ENCODE measurements around the gene SBK2.

GRCh38 chr19:55584871-55585270, 47.9 kb upstream of the SBK2 start:
- TF ChIP-seq, protein P1, sequence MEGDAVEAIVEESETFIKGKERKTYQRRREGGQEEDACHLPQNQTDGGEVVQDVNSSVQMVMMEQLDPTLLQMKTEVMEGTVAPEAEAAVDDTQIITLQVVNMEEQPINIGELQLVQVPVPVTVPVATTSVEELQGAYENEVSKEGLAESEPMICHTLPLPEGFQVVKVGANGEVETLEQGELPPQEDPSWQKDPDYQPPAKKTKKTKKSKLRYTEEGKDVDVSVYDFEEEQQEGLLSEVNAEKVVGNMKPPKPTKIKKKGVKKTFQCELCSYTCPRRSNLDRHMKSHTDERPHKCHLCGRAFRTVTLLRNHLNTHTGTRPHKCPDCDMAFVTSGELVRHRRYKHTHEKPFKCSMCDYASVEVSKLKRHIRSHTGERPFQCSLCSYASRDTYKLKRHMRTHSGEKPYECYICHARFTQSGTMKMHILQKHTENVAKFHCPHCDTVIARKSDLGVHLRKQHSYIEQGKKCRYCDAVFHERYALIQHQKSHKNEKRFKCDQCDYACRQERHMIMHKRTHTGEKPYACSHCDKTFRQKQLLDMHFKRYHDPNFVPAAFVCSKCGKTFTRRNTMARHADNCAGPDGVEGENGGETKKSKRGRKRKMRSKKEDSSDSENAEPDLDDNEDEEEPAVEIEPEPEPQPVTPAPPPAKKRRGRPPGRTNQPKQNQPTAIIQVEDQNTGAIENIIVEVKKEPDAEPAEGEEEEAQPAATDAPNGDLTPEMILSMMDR (conservative IDR thresholded peaks at IDR 0.05 in 1 of 2, IDR thresholded peaks at IDR 0.05 in 1 of 2; ENCODE audit: low read depth in 1 of 2, low read length in 2 of 2) = no peak
- TF ChIP-seq EZH2 (IDR thresholded peaks at IDR 0.05; ENCODE audit: low read length, missing control alignments) = no peak
